ENCODE data around the gene PTEN.

DNA sequence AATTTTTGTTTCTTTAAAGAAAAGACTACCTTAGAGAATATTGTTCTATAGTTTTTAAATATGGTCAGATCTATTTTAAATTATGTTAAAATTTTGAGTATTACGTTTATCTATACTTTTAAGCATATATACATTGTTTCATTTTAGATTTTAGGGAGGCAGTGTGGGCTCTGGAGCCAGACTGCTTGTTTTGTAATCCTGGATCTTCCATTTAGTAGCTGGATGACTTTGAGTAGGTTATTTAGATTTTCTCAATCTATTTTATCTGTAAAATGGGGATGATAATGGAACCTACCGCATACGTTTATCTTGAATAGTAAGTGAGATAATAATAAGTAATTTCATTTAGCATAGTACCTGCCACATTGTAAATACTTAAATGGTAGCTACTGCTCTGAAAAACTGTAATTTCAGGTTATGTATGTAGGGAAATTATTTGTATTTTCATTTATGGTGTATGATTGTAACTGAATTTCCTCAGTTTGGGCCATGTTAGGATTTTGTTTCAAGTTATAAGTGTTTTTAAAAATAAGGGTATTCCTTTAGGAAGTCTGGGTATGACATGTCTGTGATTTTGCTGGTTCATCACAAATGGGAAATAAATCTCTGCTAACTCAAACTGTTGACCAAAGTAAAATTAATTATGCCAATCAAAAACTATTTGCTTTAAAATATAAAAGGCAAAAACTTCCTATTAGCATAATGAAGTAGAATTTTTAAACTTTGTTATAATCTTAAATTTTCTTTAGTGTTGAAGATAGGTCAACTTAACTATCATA lies 6.5 kb downstream of the PTEN start:
- TF ChIP-seq, protein P1, sequence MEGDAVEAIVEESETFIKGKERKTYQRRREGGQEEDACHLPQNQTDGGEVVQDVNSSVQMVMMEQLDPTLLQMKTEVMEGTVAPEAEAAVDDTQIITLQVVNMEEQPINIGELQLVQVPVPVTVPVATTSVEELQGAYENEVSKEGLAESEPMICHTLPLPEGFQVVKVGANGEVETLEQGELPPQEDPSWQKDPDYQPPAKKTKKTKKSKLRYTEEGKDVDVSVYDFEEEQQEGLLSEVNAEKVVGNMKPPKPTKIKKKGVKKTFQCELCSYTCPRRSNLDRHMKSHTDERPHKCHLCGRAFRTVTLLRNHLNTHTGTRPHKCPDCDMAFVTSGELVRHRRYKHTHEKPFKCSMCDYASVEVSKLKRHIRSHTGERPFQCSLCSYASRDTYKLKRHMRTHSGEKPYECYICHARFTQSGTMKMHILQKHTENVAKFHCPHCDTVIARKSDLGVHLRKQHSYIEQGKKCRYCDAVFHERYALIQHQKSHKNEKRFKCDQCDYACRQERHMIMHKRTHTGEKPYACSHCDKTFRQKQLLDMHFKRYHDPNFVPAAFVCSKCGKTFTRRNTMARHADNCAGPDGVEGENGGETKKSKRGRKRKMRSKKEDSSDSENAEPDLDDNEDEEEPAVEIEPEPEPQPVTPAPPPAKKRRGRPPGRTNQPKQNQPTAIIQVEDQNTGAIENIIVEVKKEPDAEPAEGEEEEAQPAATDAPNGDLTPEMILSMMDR (conservative IDR thresholded peaks at IDR 0.05; ENCODE audit: low read depth in 2 of 2) = no peak
- TF ChIP-seq, protein P2, sequence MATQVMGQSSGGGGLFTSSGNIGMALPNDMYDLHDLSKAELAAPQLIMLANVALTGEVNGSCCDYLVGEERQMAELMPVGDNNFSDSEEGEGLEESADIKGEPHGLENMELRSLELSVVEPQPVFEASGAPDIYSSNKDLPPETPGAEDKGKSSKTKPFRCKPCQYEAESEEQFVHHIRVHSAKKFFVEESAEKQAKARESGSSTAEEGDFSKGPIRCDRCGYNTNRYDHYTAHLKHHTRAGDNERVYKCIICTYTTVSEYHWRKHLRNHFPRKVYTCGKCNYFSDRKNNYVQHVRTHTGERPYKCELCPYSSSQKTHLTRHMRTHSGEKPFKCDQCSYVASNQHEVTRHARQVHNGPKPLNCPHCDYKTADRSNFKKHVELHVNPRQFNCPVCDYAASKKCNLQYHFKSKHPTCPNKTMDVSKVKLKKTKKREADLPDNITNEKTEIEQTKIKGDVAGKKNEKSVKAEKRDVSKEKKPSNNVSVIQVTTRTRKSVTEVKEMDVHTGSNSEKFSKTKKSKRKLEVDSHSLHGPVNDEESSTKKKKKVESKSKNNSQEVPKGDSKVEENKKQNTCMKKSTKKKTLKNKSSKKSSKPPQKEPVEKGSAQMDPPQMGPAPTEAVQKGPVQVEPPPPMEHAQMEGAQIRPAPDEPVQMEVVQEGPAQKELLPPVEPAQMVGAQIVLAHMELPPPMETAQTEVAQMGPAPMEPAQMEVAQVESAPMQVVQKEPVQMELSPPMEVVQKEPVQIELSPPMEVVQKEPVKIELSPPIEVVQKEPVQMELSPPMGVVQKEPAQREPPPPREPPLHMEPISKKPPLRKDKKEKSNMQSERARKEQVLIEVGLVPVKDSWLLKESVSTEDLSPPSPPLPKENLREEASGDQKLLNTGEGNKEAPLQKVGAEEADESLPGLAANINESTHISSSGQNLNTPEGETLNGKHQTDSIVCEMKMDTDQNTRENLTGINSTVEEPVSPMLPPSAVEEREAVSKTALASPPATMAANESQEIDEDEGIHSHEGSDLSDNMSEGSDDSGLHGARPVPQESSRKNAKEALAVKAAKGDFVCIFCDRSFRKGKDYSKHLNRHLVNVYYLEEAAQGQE (IDR thresholded peaks at IDR 0.05; ENCODE audit: unreplicated experiment) = no peak
- no peak for TF ChIP-seq EZH2 (IDR thresholded peaks at IDR 0.05; ENCODE audit: low read depth, unreplicated experiment)
- TF ChIP-seq EZH2phosphoT487 (IDR thresholded peaks at IDR 0.05; ENCODE audit: unreplicated experiment) = no peak
- no peak for TF ChIP-seq JUNB (IDR thresholded peaks at IDR 0.05; ENCODE audit: unreplicated experiment)
- TF ChIP-seq POLR2AphosphoS5 (IDR thresholded peaks at IDR 0.05; ENCODE audit: low read depth) = no peak
- no peak for TF ChIP-seq NANOG (IDR thresholded peaks at IDR 0.05; ENCODE audit: borderline replicate concordance)

All from GM23338 (cell line).